ENCODE data around the gene BACH2. TPM values are rescaled to one million over a fixed set of nuclear protein-coding genes. Genes with fewer than 3 reads are reported as not detected.

BACH2 gene
- total and polyA plus RNA-seq, 4 experiments from 2014 or later: 6.5 to 48.0 (median 25.8) TPM

- Histone ChIP-seq H3K9me3 (ENCODE audit: control insufficient read depth in 1 of 2, low read length in 2 of 2) (no peaks in the 10 kb centered on the region), H3K27me3 (ENCODE audit: insufficient read depth, low read length) (no peaks in the 10 kb centered on the region), H3K36me3 (ENCODE audit: insufficient read depth, low read length) (no peaks in the 10 kb centered on the region), H3K27ac (ENCODE audit: low read depth, low read length) (no peak overlapping the region), H3K4me3 (ENCODE audit: low read length in 2 of 2) (no peak overlapping the region), H3K4me1 (ENCODE audit: insufficient read depth, low read length) (peaks cover 35% of the 10 kb centered on the region)
- Mint-ChIP-seq H3K36me3 (peaks cover 0 to 2% of the 10 kb centered on the region in 2 donors), H3K9me3 (no peaks in the 10 kb centered on the region), H3K4me3 (no peak overlapping the region), H3K4me1 (peaks cover 16 to 61% (median 34%) of the 10 kb centered on the region in 4 donors), H3K27ac (peak overlapping the region in 4 of 7 donors; percentile 5 to 13 (median 6)), H3K27me3 (no peaks in the 10 kb centered on the region)
- ChIA-PET POLR2A (ENCODE audit: partially characterized antibody) (interaction anchor here (1.4 kb wide), 1 partner anchor 243 kb away, joined by 3 read pairs; no protein-coding TSS in a partner anchor), CTCF (ENCODE audit: partially characterized antibody) (interaction anchor here (0.7 to 2.0 kb wide), 4 partner anchors 24 to 295 kb away, joined by 3 to 5 read pairs (median 3); no protein-coding TSS in a partner anchor)
- no peak for DNase-seq
- intact Hi-C loops (cut with micrococcal nuclease): no loop called here
Measured at GRCh38 chr6:90183587-90184333, 112.9 kb downstream of the BACH2 start.

- peaks cover 0 to 2% (median 0%) of the 10 kb centered on the region in 8 donors for H3K9me3 Mint-ChIP-seq
- Histone ChIP-seq H3K36me3 (ENCODE audit: insufficient read depth, low read length) (no peaks in the 10 kb centered on the region), H3K27ac (ENCODE audit: low read depth, low read length) (no peak overlapping the region), H3K4me1 (ENCODE audit: insufficient read depth, low read length) (peaks cover 46% of the 10 kb centered on the region), H3K9me3 (ENCODE audit: control insufficient read depth in 1 of 2, low read length in 2 of 2) (no peaks in the 10 kb centered on the region), H3K27me3 (ENCODE audit: insufficient read depth, low read length) (no peaks in the 10 kb centered on the region), H3K4me3 (ENCODE audit: low read length in 2 of 2) (no peak overlapping the region)
- no peaks in the 10 kb centered on the region for H3K36me3 Mint-ChIP-seq
- peaks cover 30 to 70% (median 48%) of the 10 kb centered on the region in 4 donors for H3K4me1 Mint-ChIP-seq
- ChIA-PET CTCF (ENCODE audit: partially characterized antibody) (interaction anchor here (0.8 to 5.6 kb wide), 6 partner anchors 34 to 340 kb away, joined by 3 to 52 read pairs (median 3); no protein-coding TSS in a partner anchor), POLR2A (ENCODE audit: partially characterized antibody) (interaction anchor here (0.9 to 1.3 kb wide), 2 partner anchors 8 to 115 kb away, joined by 3 read pairs; no protein-coding TSS in a partner anchor)
- no peak for DNase-seq
- no peak overlapping the region for H3K4me3 Mint-ChIP-seq
- H3K27ac Mint-ChIP-seq: peak overlapping the region in 1 of 7 donors; percentile 45
- no peaks in the 10 kb centered on the region for H3K27me3 Mint-ChIP-seq
- intact Hi-C loops (cut with micrococcal nuclease): no loop called here
Measured at GRCh38 chr6:90180526-90180925, 116.1 kb downstream of the BACH2 start.

- POLR2A ChIA-PET (ENCODE audit: partially characterized antibody): interaction anchor here (0.9 to 1.3 kb wide), 3 partner anchors 9 to 116 kb away, joined by 3 read pairs; no protein-coding TSS in a partner anchor
Measured at GRCh38 chr6:90179190-90180169, 117.2 kb downstream of the BACH2 start.

GRCh38 chr6:90178384-90178855 is 118.2 kb downstream of the BACH2 start:
- Histone ChIP-seq H3K9me3 (ENCODE audit: control insufficient read depth in 1 of 2, low read length in 2 of 2) (no peaks in the 10 kb centered on the region), H3K4me1 (ENCODE audit: insufficient read depth, low read length) (peaks cover 39% of the 10 kb centered on the region), H3K4me3 (ENCODE audit: low read length in 2 of 2) (no peak overlapping the region), H3K36me3 (ENCODE audit: insufficient read depth, low read length) (no peaks in the 10 kb centered on the region), H3K27me3 (ENCODE audit: insufficient read depth, low read length) (no peaks in the 10 kb centered on the region), H3K27ac (ENCODE audit: low read depth, low read length) (no peak overlapping the region)
- DNase-seq: no peak
- Mint-ChIP-seq H3K27me3 (no peaks in the 10 kb centered on the region), H3K4me1 (peaks cover 28 to 72% (median 49%) of the 10 kb centered on the region in 4 donors), H3K4me3 (peak overlapping the region in 5 of 8 donors; percentile 35 to 82 (median 59)), H3K36me3 (no peaks in the 10 kb centered on the region), H3K9me3 (peaks cover 0 to 2% (median 0%) of the 10 kb centered on the region in 8 donors), H3K27ac (peak overlapping the region in 6 of 7 donors; percentile 32 to 96 (median 83))
- ChIA-PET CTCF (ENCODE audit: partially characterized antibody) (interaction anchor here (0.6 to 5.6 kb wide), 18 partner anchors 8 to 303 kb away, joined by 3 to 52 read pairs (median 4); partner anchors contain the start of gene BACH2), POLR2A (ENCODE audit: partially characterized antibody) (interaction anchor here (0.8 to 2.4 kb wide), 6 partner anchors 10 to 238 kb away, joined by 3 to 6 read pairs (median 3); no protein-coding TSS in a partner anchor)
- intact Hi-C loops (cut with micrococcal nuclease): loop anchor here (2.0 to 5.0 kb wide), 3 partner anchors 71 to 208 kb away; no protein-coding TSS in a partner anchor

More at GRCh38 chr6:90179190-90180169, 117.2 kb downstream of the BACH2 start:
- H3K36me3 ChIP-seq (ENCODE audit: insufficient read depth, low read length): no peaks in the 10 kb centered on the region
- Mint-ChIP-seq H3K27ac (peak overlapping the region in 3 of 7 donors; percentile 35 to 72 (median 62)), H3K4me3 (no peak overlapping the region), H3K4me1 (peaks cover 28 to 75% (median 51%) of the 10 kb centered on the region in 4 donors), H3K27me3 (no peaks in the 10 kb centered on the region), H3K36me3 (no peaks in the 10 kb centered on the region), H3K9me3 (peaks cover 0 to 2% (median 0%) of the 10 kb centered on the region in 8 donors)
- no peak overlapping the region for H3K27ac ChIP-seq (ENCODE audit: low read depth, low read length)
- H3K4me3 ChIP-seq (ENCODE audit: low read length in 2 of 2): no peak overlapping the region
- intact Hi-C loops (cut with micrococcal nuclease): loop anchor here (1.0 to 5.0 kb wide), 5 partner anchors 72 to 300 kb away; no protein-coding TSS in a partner anchor
- DNase-seq: peak in 4 of 5 donors; percentile 27 to 36 (median 33)
- H3K4me1 ChIP-seq (ENCODE audit: insufficient read depth, low read length): peaks cover 46% of the 10 kb centered on the region
- no peaks in the 10 kb centered on the region for H3K9me3 ChIP-seq (ENCODE audit: control insufficient read depth in 1 of 2, low read length in 2 of 2)
- H3K27me3 ChIP-seq (ENCODE audit: insufficient read depth, low read length): no peaks in the 10 kb centered on the region
- CTCF ChIA-PET (ENCODE audit: partially characterized antibody): interaction anchor here (0.6 to 5.6 kb wide), 15 partner anchors 11 to 339 kb away, joined by 3 to 52 read pairs (median 3); partner anchors contain the start of gene BACH2

- H3K27me3 ChIP-seq (ENCODE audit: insufficient read depth, low read length): no peaks in the 10 kb centered on the region
- no peaks in the 10 kb centered on the region for H3K9me3 ChIP-seq (ENCODE audit: control insufficient read depth in 1 of 2, low read length in 2 of 2)
- CTCF ChIA-PET (ENCODE audit: partially characterized antibody): interaction anchor here (0.8 to 5.6 kb wide), 18 partner anchors 9 to 303 kb away, joined by 3 to 52 read pairs (median 4); partner anchors contain the start of gene BACH2
- Mint-ChIP-seq H3K36me3 (no peaks in the 10 kb centered on the region), H3K4me1 (peaks cover 30 to 70% (median 51%) of the 10 kb centered on the region in 4 donors), H3K9me3 (peaks cover 0 to 2% (median 0%) of the 10 kb centered on the region in 8 donors), H3K4me3 (peak overlapping the region in 6 of 8 donors; percentile 30 to 82 (median 54)), H3K27ac (peak overlapping the region; percentile 61 to 96 (median 72)), H3K27me3 (no peaks in the 10 kb centered on the region)
- H3K27ac ChIP-seq (ENCODE audit: low read depth, low read length): no peak overlapping the region
- no peak for DNase-seq
- H3K36me3 ChIP-seq (ENCODE audit: insufficient read depth, low read length): no peaks in the 10 kb centered on the region
- H3K4me3 ChIP-seq (ENCODE audit: low read length in 2 of 2): no peak overlapping the region
- peaks cover 44% of the 10 kb centered on the region for H3K4me1 ChIP-seq (ENCODE audit: insufficient read depth, low read length)
- intact Hi-C loops (cut with micrococcal nuclease): loop anchor here (2.0 to 5.0 kb wide), 3 partner anchors 70 to 207 kb away; no protein-coding TSS in a partner anchor
- POLR2A ChIA-PET (ENCODE audit: partially characterized antibody): interaction anchor here (0.6 to 2.4 kb wide), 8 partner anchors 9 to 238 kb away, joined by 3 to 6 read pairs (median 3); no protein-coding TSS in a partner anchor
Measured at GRCh38 chr6:90177544-90178383, 118.9 kb downstream of the BACH2 start.
